Measurements from ENCODE around the gene CARD6.

DNA sequence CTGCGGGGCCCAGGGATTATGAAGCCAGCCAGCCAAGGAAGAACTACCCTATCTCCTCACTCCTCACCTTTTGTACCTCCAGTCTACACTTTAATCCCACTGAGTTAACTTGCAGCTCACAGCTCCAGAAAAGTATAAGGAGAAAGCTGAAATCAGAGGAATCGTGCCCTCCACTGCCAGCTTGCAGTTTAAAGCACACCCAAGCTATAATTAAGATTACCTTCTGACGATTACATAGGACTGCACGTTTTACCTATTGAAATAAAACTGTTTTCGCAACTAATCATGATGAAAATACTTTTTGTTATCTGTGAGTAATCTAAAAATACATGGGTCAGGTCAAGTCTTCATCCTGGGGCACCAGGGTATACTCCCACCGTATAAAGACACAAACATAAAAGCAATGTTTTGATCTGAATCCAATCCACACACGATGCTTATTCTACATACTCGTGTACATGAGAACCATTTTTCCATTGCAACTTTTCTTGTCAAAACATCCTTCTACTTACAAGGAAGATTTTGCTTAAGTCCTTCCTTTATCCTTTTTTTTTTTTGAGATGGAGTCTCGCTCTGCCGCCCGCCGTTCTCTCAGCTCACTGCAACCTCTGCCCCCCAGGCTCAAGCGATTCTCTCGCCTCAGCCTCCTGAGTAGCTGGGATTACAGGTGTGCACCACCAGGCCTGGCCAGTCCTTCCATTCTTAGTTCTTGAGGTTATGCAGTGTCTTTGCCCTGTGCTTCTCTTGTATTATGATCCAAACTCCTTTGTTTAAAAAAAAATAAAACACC lies 13.8 kb upstream of the CARD6 start:
- TF ChIP-seq, protein P1, sequence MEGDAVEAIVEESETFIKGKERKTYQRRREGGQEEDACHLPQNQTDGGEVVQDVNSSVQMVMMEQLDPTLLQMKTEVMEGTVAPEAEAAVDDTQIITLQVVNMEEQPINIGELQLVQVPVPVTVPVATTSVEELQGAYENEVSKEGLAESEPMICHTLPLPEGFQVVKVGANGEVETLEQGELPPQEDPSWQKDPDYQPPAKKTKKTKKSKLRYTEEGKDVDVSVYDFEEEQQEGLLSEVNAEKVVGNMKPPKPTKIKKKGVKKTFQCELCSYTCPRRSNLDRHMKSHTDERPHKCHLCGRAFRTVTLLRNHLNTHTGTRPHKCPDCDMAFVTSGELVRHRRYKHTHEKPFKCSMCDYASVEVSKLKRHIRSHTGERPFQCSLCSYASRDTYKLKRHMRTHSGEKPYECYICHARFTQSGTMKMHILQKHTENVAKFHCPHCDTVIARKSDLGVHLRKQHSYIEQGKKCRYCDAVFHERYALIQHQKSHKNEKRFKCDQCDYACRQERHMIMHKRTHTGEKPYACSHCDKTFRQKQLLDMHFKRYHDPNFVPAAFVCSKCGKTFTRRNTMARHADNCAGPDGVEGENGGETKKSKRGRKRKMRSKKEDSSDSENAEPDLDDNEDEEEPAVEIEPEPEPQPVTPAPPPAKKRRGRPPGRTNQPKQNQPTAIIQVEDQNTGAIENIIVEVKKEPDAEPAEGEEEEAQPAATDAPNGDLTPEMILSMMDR (IDR thresholded peaks at IDR 0.05): no peak
- no peak for TF ChIP-seq POLR2AphosphoS5 (IDR thresholded peaks at IDR 0.05)
- no peak for TF ChIP-seq POLR2A (IDR thresholded peaks at IDR 0.05)

All from breast epithelium (tissue), 3 donors.